GM12878 (cell line): ENCODE data around the gene RIMBP2. TPM values are rescaled to one million over a fixed set of nuclear protein-coding genes. Genes with fewer than 3 reads are reported as not detected.

Experiments
- ATAC-seq: fragments of 200-7000 bp; cut with Tn5 transposase; 3 replicates; pipeline ENCODE4 v1.9.1; 2020; ENCODE audit warnings: mild to moderate bottlenecking, moderate library complexity
- BruUV-seq: library from RNA; stranded (reverse); fragments of 400-500 nt; replicated peaks from 2 replicates; lab custom pipeline; 2021; lab: Mats Ljungman, UMichigan
- CTCF ChIA-PET: fragments of 300-600 bp; sonication (Branson Sonifier 250); formaldehyde crosslinking; extraction: SDS; loops from one replicate; lab custom pipeline; 2021; ENCODE audit warnings: inconsistent platforms; lab: Yijun Ruan, JAX
- POLR2A ChIA-PET: fragments of 350-600 bp; formaldehyde crosslinking; extraction: SDS; loops from one replicate; lab custom pipeline; 2021; ENCODE audit warnings: inconsistent platforms; lab: Charles Lee
- RAD21 ChIA-PET: fragments of 300-600 bp; sonication (Branson Sonifier 250); formaldehyde crosslinking; loops from one replicate; lab custom pipeline; 2023; ENCODE audit warnings: antibody characterized with exemption; ENCODE audit not compliant: unreplicated experiment; lab: Charles Lee
- SMC1A ChIA-PET: fragments of 300-600 bp; sonication (Branson Sonifier 250); formaldehyde crosslinking; loops from one replicate; lab custom pipeline; 2023; ENCODE audit not compliant: unreplicated experiment, uncharacterized antibody; lab: Charles Lee
- DNase-seq: peaks from one replicate; pipeline ENCODE4 v3.0.0-alpha.2; 2011; ENCODE audit warnings: low read depth, low spot score
- FAIRE-seq: peaks from 3 replicates; lab custom pipeline; 2011; peaks lifted over from hg19 to GRCh38; lab: Jason Lieb, UNC
- H2AFZ ChIP-seq: 2 replicates; pipeline ENCODE4 v1.6.0; 2011; ENCODE audit warnings: low read depth, low read length, control low read depth; ENCODE audit not compliant: control insufficient read depth
- H3K27ac ChIP-seq: 2 replicates; pipeline ENCODE4 v1.5.1; 2011; ENCODE audit warnings: control low read depth; ENCODE audit not compliant: control insufficient read depth, insufficient read depth
- H3K27me3 ChIP-seq, 2 experiments: replicated peaks in 1 of 2; 2 replicates each; pipeline versions ENCODE4 v1.6.0 to v1.6.1; 2011; ENCODE audit warnings: low read length in 1 of 2; ENCODE audit not compliant: control insufficient read depth in 2 of 2, insufficient read depth in 2 of 2
- H3K36me3 ChIP-seq, 2 experiments: 2 replicates each; pipeline ENCODE4 v1.5.1; 2011; ENCODE audit warnings: low read length in 1 of 2; ENCODE audit not compliant: control insufficient read depth in 2 of 2, insufficient read depth in 2 of 2
- H3K4me1 ChIP-seq: 2 replicates; pipeline ENCODE4 v1.6.1; 2011; ENCODE audit warnings: mild to moderate bottlenecking, low read length, moderate library complexity, mixed read lengths; ENCODE audit not compliant: control insufficient read depth, insufficient read depth
- H3K4me2 ChIP-seq: 2 replicates; pipeline ENCODE4 v1.6.0; 2011; ENCODE audit warnings: control low read depth; ENCODE audit not compliant: control insufficient read depth, insufficient read depth
- H3K4me3 ChIP-seq: fragments of 200-600 bp; sonication (generic); 2 replicates; pipeline ENCODE4 v1.5.1; 2016
- H3K79me2 ChIP-seq: 2 replicates; pipeline ENCODE4 v1.6.0; 2011; ENCODE audit warnings: low read length; ENCODE audit not compliant: control insufficient read depth, insufficient read depth
- H3K9ac ChIP-seq: 2 replicates; pipeline ENCODE4 v1.8.0; 2011; ENCODE audit warnings: low read length, control low read depth, mixed read lengths; ENCODE audit not compliant: control insufficient read depth, insufficient read depth
- H3K9me3 ChIP-seq: replicated peaks from 3 replicates; pipeline ENCODE4 v1.5.1; 2011; ENCODE audit warnings: mild to moderate bottlenecking, low read length; ENCODE audit not compliant: control insufficient read depth, insufficient read depth
- H4K20me1 ChIP-seq: 2 replicates; pipeline ENCODE4 v1.6.0; 2011; ENCODE audit not compliant: control insufficient read depth, insufficient read depth
- ASH2L ChIP-seq: fragments of 300-600, 200-600 bp; sonication (generic); IDR thresholded peaks from 2 replicates; pipeline ENCODE4 v1.6.1; 2017; ENCODE audit warnings: low read depth, mild to moderate bottlenecking, borderline replicate concordance
- LARP7 ChIP-seq: fragments of 450-650 bp; IDR thresholded peaks from 2 replicates; pipeline ENCODE4 v1.6.1; 2017; ENCODE audit warnings: mild to moderate bottlenecking
- MYC ChIP-seq: IDR thresholded peaks from 2 replicates; pipeline ENCODE4 v1.6.1; 2011; ENCODE audit warnings: mild to moderate bottlenecking, low read length, moderate library complexity, inconsistent platforms; ENCODE audit not compliant: insufficient read depth, insufficient replicate concordance, insufficient read length, severe bottlenecking
- NKRF ChIP-seq: fragments of 450-650 bp; conservative IDR thresholded peaks from 2 replicates; pipeline ENCODE4 v1.6.1; 2017; ENCODE audit warnings: mild to moderate bottlenecking, moderate library complexity
- NR2C2 ChIP-seq: IDR thresholded peaks from 2 replicates; pipeline ENCODE4 v1.6.1; 2011; ENCODE audit warnings: borderline replicate concordance, low read depth; ENCODE audit not compliant: control insufficient read depth, insufficient read length
- POLR2AphosphoS2 ChIP-seq: IDR thresholded peaks from 2 replicates; pipeline ENCODE4 v1.6.1; 2011; ENCODE audit warnings: low read depth, mild to moderate bottlenecking, low read length, improper control_type of control experiment, moderate library complexity
- RELB ChIP-seq: fragments of 450-650 bp; IDR thresholded peaks from 2 replicates; pipeline ENCODE4 v1.6.1; 2017; ENCODE audit warnings: low read depth, mild to moderate bottlenecking, moderate library complexity
- REST ChIP-seq: IDR thresholded peaks from 2 replicates; pipeline ENCODE4 v1.6.1; 2012; ENCODE audit warnings: mild to moderate bottlenecking, low read depth, low read length
- ZBTB33 ChIP-seq: fragments of 450-650 bp; IDR thresholded peaks from 2 replicates; pipeline ENCODE4 v1.6.1; 2017; ENCODE audit warnings: mild to moderate bottlenecking
- ZNF217 ChIP-seq: fragments of 450-650 bp; IDR thresholded peaks from 2 replicates; pipeline ENCODE4 v1.6.1; 2017; ENCODE audit warnings: antibody characterized with exemption, mild to moderate bottlenecking
- ZSCAN29 ChIP-seq: fragments of 450-650 bp; IDR thresholded peaks from 2 replicates; pipeline ENCODE4 v1.6.1; 2017; ENCODE audit warnings: mild to moderate bottlenecking, moderate library complexity
- WGBS: methylation state at CpG from one replicate; pipeline ENCODE4 v1.1.6; 2016; ENCODE audit warnings: low lambda C conversion rate; ENCODE audit not compliant: insufficient replicate concordance, insufficient coverage; ENCODE audit errors: missing lambda C conversion rate; 5-methylcytosine and 5-hydroxymethylcytosine counted together
- in situ Hi-C: fragments of 300-500 bp; cut with MboI; formaldehyde crosslinking; loops from 9 replicates; pipeline ENCODE4 v1.14.3; 2018; ENCODE audit warnings: mixed read lengths
- intact Hi-C: fragments of 100-400 bp; cut with micrococcal nuclease; formaldehyde crosslinking; loops from one replicate; pipeline ENCODE4 v1.14.2; 2022; ENCODE audit not compliant: unreplicated experiment
- polyA plus RNA-seq, 11 experiments: library from polyadenylated mRNA; depleted of rRNA in 4 of 11; unstranded in 6 of 11; stranded (reverse) in 5 of 11; fragments of >200 nt; fragmentation: Nextera tagmentation in 4 of 11; fragmentation: Illumina TruSeq in 1 of 11; extraction: Ambion mirVana in 4 of 11; extraction: Trizol in 1 of 11; gene quantifications; 1 replicate in 1 of 11; 2 replicates in 10 of 11; pipeline versions ENCODE4 v1.2.1 to v1.2.3, GENCODE V29; 2011 to 2016; ENCODE audit warnings: inconsistent platforms in 2 of 11, missing spikeins in 2 of 11, low read depth in 1 of 11
- total RNA-seq, 4 experiments: library from RNA; depleted of rRNA in 3 of 4; stranded (reverse); fragments of >200 nt in 3 of 4; fragmentation: Illumina TruSeq in 1 of 4; extraction: Trizol in 1 of 4; gene quantifications; 2 replicates each; pipeline versions ENCODE4 v1.2.1 to v1.2.3, GENCODE V29; 2013 to 2021

The RIMBP2 gene
- total and polyA plus RNA-seq, 10 of the 15 experiments (the other 5 are each of a cell fraction or from before 2014, with no cell fraction given) = 0.04 to 2.9 (median 0.07) TPM; not detected in 1

- 27% methylated on average over 3 of the region's 3 CpGs for whole genome bisulfite sequencing
Observed at GRCh38 chr12:130537655-130538054, 178.4 kb downstream of the RIMBP2 start.

More at GRCh38 chr12:130537655-130538054, 178.4 kb downstream of the RIMBP2 start:
- Histone ChIP-seq H3K4me1 (no peaks in the 10 kb centered on the region), H2AFZ (no peak overlapping the region), H3K36me3 (no peaks in the 10 kb centered on the region), H3K9me3 (peaks cover 5% of the 10 kb centered on the region; the same call in 2 of the 3 replicates), H3K4me2 (no peak overlapping the region), H3K4me3 (no peak overlapping the region), H3K27ac (no peak overlapping the region), H3K79me2 (no peaks in the 10 kb centered on the region), H4K20me1 (no peaks in the 10 kb centered on the region), H3K9ac (no peak overlapping the region), H3K27me3 (no peaks in the 10 kb centered on the region)
- no TSS peak for BruUV-seq
- RAD21 ChIA-PET = no interaction called here
- no peak for TF ChIP-seq ZNF217
- TF ChIP-seq RELB = no peak
- no peak for TF ChIP-seq ASH2L
- TF ChIP-seq NKRF = no peak
- TF ChIP-seq POLR2AphosphoS2 = no peak
- TF ChIP-seq MYC = no peak
- no peak for TF ChIP-seq ZBTB33
- TF ChIP-seq REST = no peak
- TF ChIP-seq ZSCAN29 = no peak
- TF ChIP-seq LARP7 = no peak
- TF ChIP-seq NR2C2 = no peak
- in situ Hi-C loops = no loop called here
- intact Hi-C loops = no loop called here
- POLR2A ChIA-PET = no interaction called here
- CTCF ChIA-PET = no interaction called here
- SMC1A ChIA-PET = no interaction called here
- ATAC-seq (no peak), FAIRE-seq (no peak), DNase-seq (no peak)
